GM23338 (cell line): ENCODE measurements around the gene ACP5. TPM values are rescaled to one million over a fixed set of nuclear protein-coding genes. Genes with fewer than 3 reads are reported as not detected.

ENCODE experiments used
- ATAC-seq: fragments of 200-7000 bp; cut with Tn5 transposase; 3 replicates; pipeline ENCODE4 v1.9.1; 2020
- DNase-seq: peaks from one replicate; pipeline ENCODE4 v3.0.0-alpha.2; 2015; ENCODE audit warnings: low spot score
- H2AFZ ChIP-seq: fragments of 200-600 bp; sonication (generic); 2 replicates; pipeline ENCODE4 v1.8.0; 2016; ENCODE audit warnings: antibody characterized with exemption, mild to moderate bottlenecking, moderate library complexity
- H3F3A ChIP-seq: fragments of 200-600 bp; sonication (generic); replicated peaks from 2 replicates; pipeline ENCODE4 v1.8.0; 2017; ENCODE audit warnings: antibody characterized with exemption, mixed run types, low read depth
- H3K27ac ChIP-seq: fragments of 200-600 bp; sonication (generic); 2 replicates; pipeline ENCODE4 v1.6.1; 2016; ENCODE audit warnings: low read depth
- H3K27me3 ChIP-seq: fragments of 200-600 bp; sonication (generic); 2 replicates; pipeline ENCODE4 v1.8.0; 2016; ENCODE audit warnings: mild to moderate bottlenecking, mixed run types, moderate library complexity; ENCODE audit not compliant: insufficient read depth
- H3K36me3 ChIP-seq: fragments of 200-600 bp; sonication (generic); 2 replicates; pipeline ENCODE4 v1.8.0; 2016; ENCODE audit warnings: mild to moderate bottlenecking; ENCODE audit not compliant: insufficient read depth
- H3K4me1 ChIP-seq: fragments of 200-600 bp; sonication (generic); 2 replicates; pipeline ENCODE4 v1.8.0; 2016; ENCODE audit warnings: mild to moderate bottlenecking, moderate library complexity; ENCODE audit not compliant: insufficient read depth
- H3K4me2 ChIP-seq: fragments of 200-600 bp; sonication (generic); 2 replicates; pipeline ENCODE4 v1.7.1; 2017; ENCODE audit warnings: mixed run types
- H3K4me3 ChIP-seq: fragments of 200-600 bp; sonication (generic); 2 replicates; pipeline ENCODE4 v1.6.1; 2016; ENCODE audit warnings: mixed run types
- H3K79me2 ChIP-seq: fragments of 200-600 bp; sonication (generic); replicated peaks from 2 replicates; pipeline ENCODE4 v1.8.0; 2017; ENCODE audit warnings: mild to moderate bottlenecking; ENCODE audit not compliant: insufficient read depth
- H3K9me2 ChIP-seq: fragments of 200-600 bp; sonication (generic); 2 replicates; pipeline ENCODE4 v1.8.0; 2017; ENCODE audit not compliant: insufficient read depth
- H4K20me1 ChIP-seq: fragments of 200-600 bp; sonication (generic); replicated peaks from 2 replicates; pipeline ENCODE4 v1.8.0; 2017; ENCODE audit warnings: mild to moderate bottlenecking; ENCODE audit not compliant: insufficient read depth
- H3K27ac Mint-ChIP-seq: 2 replicates; pipeline ENCODE4 v1.8.0; 2020; ENCODE audit warnings: inconsistent platforms, mild to moderate bottlenecking, moderate library complexity, mixed read lengths
- H3K27me3 Mint-ChIP-seq: 3 replicates; pipeline ENCODE4 v1.8.0; 2022; ENCODE audit warnings: low read depth, mild to moderate bottlenecking, moderate library complexity, mixed read lengths, inconsistent platforms; ENCODE audit not compliant: insufficient read depth, poor library complexity
- H3K36me3 Mint-ChIP-seq: 3 replicates; pipeline ENCODE4 v1.8.0; 2021; ENCODE audit warnings: low read depth, mild to moderate bottlenecking, inconsistent platforms, moderate library complexity, mixed read lengths
- H3K4me1 Mint-ChIP-seq: 3 replicates; pipeline ENCODE4 v1.8.0; 2020; ENCODE audit warnings: mild to moderate bottlenecking, inconsistent platforms, mixed read lengths
- H3K4me3 Mint-ChIP-seq: 3 replicates; pipeline ENCODE4 v1.8.0; 2021; ENCODE audit warnings: moderate library complexity, mild to moderate bottlenecking, inconsistent platforms, mixed read lengths
- H3K9me3 Mint-ChIP-seq: 3 replicates; pipeline ENCODE4 v1.8.0; 2020; ENCODE audit warnings: moderate library complexity, mild to moderate bottlenecking, inconsistent platforms, mixed read lengths
- EZH2 ChIP-seq: fragments of 200-600 bp; sonication (generic); IDR thresholded peaks from one replicate; pipeline ENCODE4 v1.8.0; 2017; ENCODE audit warnings: antibody characterized with exemption, mild to moderate bottlenecking, low read depth; ENCODE audit not compliant: unreplicated experiment
- EZH2phosphoT487 ChIP-seq: fragments of 200-600 bp; sonication (generic); IDR thresholded peaks from one replicate; pipeline ENCODE4 v1.8.1; 2018; ENCODE audit warnings: antibody characterized with exemption; ENCODE audit not compliant: unreplicated experiment
- NANOG ChIP-seq: IDR thresholded peaks from 2 replicates; pipeline ENCODE4 v1.6.1; 2016; ENCODE audit warnings: antibody characterized with exemption, borderline replicate concordance
- POLR2AphosphoS5 ChIP-seq: IDR thresholded peaks from 2 replicates; pipeline ENCODE4 v1.6.1; 2016; ENCODE audit warnings: antibody characterized with exemption, low read depth
- ZNF114 ChIP-seq: fragments of 250-450 bp; sonication (Bioruptor Pico); IDR thresholded peaks from 2 replicates; pipeline ENCODE4 v1.5.0; 2020; ENCODE audit warnings: mild to moderate bottlenecking, moderate library complexity
- ZNF331 ChIP-seq: fragments of 250-450 bp; sonication (Bioruptor Pico); IDR thresholded peaks from 2 replicates; pipeline ENCODE4 v1.5.0; 2020; ENCODE audit warnings: low read depth, mild to moderate bottlenecking, moderate library complexity
- polyA plus RNA-seq: library from polyadenylated mRNA; unstranded; fragments of >200 nt; fragmentation: Nextera tagmentation; extraction: Ambion mirVana; gene quantifications from 2 replicates; pipeline ENCODE4 v1.2.1, GENCODE V29; 2016
- total RNA-seq: library from RNA; depleted of rRNA; stranded (reverse); fragments of >200 nt; shearing (Covaris generic); gene quantifications from 2 replicates; pipeline ENCODE4 v1.2.3, GENCODE V29; 2014
- TF ChIP-seq, protein P1 (sequence below): fragments of 250-450 bp; sonication (Bioruptor Pico); IDR thresholded peaks from 2 replicates; pipeline ENCODE4 v1.5.0; 2020; ENCODE audit warnings: mild to moderate bottlenecking, moderate library complexity

Gene ACP5
- total and polyA plus RNA-seq, 2 experiments from 2014 or later = 6.7 to 12.8 TPM

DNA sequence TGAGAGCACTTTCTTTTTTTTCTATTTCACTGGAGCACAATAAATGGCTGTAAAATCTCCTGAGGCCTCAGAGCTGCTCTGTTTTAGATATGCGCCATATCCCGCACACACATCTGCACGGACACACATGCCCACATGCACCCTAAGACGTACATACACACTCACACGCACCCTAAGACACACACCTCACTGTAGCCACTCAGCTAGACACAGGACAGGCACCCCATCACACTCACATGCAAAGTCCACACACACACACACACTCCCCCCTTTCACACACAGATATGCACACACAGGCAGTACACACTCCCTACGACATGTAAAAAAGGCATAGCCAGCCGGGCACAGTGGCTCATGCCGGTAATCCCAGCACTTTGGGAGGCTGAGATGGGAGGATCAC, 27.2 kb downstream of the ACP5 start (continued):
- TF ChIP-seq, protein P1, sequence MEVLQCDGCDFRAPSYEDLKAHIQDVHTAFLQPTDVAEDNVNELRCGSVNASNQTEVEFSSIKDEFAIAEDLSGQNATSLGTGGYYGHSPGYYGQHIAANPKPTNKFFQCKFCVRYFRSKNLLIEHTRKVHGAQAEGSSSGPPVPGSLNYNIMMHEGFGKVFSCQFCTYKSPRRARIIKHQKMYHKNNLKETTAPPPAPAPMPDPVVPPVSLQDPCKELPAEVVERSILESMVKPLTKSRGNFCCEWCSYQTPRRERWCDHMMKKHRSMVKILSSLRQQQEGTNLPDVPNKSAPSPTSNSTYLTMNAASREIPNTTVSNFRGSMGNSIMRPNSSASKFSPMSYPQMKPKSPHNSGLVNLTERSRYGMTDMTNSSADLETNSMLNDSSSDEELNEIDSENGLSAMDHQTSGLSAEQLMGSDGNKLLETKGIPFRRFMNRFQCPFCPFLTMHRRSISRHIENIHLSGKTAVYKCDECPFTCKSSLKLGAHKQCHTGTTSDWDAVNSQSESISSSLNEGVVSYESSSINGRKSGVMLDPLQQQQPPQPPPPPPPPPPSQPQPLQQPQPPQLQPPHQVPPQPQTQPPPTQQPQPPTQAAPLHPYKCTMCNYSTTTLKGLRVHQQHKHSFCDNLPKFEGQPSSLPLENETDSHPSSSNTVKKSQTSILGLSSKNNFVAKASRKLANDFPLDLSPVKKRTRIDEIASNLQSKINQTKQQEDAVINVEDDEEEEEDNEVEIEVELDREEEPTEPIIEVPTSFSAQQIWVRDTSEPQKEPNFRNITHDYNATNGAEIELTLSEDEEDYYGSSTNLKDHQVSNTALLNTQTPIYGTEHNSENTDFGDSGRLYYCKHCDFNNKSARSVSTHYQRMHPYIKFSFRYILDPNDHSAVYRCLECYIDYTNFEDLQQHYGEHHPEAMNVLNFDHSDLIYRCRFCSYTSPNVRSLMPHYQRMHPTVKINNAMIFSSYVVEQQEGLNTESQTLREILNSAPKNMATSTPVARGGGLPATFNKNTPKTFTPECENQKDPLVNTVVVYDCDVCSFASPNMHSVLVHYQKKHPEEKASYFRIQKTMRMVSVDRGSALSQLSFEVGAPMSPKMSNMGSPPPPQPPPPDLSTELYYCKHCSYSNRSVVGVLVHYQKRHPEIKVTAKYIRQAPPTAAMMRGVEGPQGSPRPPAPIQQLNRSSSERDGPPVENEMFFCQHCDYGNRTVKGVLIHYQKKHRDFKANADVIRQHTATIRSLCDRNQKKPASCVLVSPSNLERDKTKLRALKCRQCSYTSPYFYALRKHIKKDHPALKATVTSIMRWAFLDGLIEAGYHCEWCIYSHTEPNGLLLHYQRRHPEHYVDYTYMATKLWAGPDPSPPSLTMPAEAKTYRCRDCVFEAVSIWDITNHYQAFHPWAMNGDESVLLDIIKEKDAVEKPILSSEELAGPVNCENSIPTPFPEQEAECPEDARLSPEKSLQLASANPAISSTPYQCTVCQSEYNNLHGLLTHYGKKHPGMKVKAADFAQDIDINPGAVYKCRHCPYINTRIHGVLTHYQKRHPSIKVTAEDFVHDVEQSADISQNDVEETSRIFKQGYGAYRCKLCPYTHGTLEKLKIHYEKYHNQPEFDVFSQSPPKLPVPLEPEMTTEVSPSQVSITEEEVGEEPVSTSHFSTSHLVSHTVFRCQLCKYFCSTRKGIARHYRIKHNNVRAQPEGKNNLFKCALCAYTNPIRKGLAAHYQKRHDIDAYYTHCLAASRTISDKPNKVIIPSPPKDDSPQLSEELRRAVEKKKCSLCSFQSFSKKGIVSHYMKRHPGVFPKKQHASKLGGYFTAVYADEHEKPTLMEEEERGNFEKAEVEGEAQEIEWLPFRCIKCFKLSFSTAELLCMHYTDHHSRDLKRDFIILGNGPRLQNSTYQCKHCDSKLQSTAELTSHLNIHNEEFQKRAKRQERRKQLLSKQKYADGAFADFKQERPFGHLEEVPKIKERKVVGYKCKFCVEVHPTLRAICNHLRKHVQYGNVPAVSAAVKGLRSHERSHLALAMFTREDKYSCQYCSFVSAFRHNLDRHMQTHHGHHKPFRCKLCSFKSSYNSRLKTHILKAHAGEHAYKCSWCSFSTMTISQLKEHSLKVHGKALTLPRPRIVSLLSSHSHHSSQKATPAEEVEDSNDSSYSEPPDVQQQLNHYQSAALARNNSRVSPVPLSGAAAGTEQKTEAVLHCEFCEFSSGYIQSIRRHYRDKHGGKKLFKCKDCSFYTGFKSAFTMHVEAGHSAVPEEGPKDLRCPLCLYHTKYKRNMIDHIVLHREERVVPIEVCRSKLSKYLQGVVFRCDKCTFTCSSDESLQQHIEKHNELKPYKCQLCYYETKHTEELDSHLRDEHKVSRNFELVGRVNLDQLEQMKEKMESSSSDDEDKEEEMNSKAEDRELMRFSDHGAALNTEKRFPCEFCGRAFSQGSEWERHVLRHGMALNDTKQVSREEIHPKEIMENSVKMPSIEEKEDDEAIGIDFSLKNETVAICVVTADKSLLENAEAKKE (CRISPR knock-in tag) = no peak
- TF ChIP-seq ZNF331 (CRISPR knock-in tag) = no peak
- TF ChIP-seq POLR2AphosphoS5 = no peak
- TF ChIP-seq EZH2 = no peak
- TF ChIP-seq NANOG = no peak

DNA sequence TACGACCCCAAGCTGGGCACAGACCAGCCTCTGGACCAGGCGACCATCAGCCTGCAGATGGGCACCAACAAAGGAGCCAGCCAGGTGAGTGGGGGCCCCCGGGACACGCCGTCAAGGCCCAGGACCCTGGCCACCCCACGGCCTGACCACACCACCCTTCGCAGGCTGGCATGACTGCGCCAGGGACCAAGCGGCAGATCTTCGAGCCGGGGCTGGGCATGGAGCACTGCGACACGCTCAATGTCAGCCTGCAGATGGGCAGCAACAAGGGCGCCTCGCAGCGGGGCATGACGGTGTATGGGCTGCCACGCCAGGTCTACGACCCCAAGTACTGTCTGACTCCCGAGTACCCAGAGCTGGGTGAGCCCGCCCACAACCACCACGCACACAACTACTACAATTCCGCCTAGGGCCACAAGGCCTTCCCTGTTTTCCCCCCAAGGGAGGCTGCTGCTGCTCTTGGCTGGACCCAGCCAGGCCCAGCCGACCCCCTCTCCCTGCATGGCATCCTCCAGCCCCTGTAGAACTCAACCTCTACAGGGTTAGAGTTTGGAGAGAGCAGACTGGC, 28.0 kb downstream of the ACP5 start:
- Mint-ChIP-seq H3K4me3 (no peak overlapping the region), H3K36me3 (peaks cover 21% of the 10 kb centered on the region), H3K27me3 (peaks cover 8% of the 10 kb centered on the region), H3K9me3 (no peaks in the 10 kb centered on the region), H3K27ac (no peak overlapping the region), H3K4me1 (no peaks in the 10 kb centered on the region)
- no peaks in the 10 kb centered on the region for H3K4me1 ChIP-seq
- DNase-seq (no peak), ATAC-seq (no peak)
- H3K4me2 ChIP-seq = no peak overlapping the region
- no peaks in the 10 kb centered on the region for H3K27me3 ChIP-seq
- no peak overlapping the region for H3K27ac ChIP-seq
- H3K4me3 ChIP-seq = no peak overlapping the region
- no peaks in the 10 kb centered on the region for H3K36me3 ChIP-seq
- H3K79me2 ChIP-seq = no peaks in the 10 kb centered on the region
- no peaks in the 10 kb centered on the region for H3K9me2 ChIP-seq
- H2AFZ ChIP-seq = no peak overlapping the region
- no peaks in the 10 kb centered on the region for H4K20me1 ChIP-seq
- H3F3A ChIP-seq = no peaks in the 10 kb centered on the region
- no peak for TF ChIP-seq EZH2phosphoT487
- TF ChIP-seq POLR2AphosphoS5 = no peak
- no peak for TF ChIP-seq NANOG
- TF ChIP-seq ZNF114 (CRISPR knock-in tag) = no peak
- TF ChIP-seq, protein P1 (CRISPR knock-in tag) = no peak
